Hematopoietic multipotent progenitor cell treated with erythropoietin and hydrocortisone succinate and interleukin-3 and kit ligand, for 8 days (in vitro differentiated cells): ENCODE results near the gene KLHL3.

Experiments used
- DNase-seq: peaks from one replicate; pipeline ENCODE4 v3.0.0-alpha.2; 2015

Gene KLHL3

DNA sequence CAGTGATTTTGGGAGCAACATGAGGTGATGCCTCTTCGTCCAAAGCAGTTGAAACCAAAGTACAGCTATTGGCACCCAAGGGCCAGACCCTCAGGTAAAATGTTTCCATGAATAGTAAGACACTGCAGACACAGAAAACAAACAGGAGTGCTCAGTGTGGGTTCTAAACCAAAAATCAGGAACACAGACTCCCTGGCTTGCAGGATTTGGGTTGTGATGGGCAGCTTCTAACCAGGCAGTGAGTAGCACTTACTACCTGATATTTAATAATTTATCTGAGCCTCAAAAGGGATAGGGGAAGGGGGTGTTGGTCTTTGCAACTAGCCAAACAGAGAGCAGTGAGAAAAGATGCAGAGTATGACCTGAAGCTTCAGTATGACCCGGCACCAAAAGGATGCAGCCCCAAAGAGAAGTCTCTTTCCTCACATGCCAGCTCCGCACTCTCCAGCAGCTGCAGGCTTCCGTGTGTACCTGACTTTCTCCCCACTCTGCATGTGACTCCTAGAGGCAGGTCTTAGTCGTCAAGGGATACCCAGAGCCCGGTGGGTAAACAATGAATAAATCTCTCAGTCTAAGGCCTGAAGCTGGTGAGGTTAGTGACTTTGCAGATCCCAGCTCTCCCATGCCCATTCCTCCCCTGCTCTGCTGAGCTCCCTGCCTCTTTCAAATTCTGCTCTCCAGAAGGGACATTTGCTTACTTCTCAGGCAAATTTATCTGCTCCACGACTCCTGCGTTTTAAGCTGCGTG lies 131.4 kb downstream of the KLHL3 start:
- DNase-seq = no peak

DNA sequence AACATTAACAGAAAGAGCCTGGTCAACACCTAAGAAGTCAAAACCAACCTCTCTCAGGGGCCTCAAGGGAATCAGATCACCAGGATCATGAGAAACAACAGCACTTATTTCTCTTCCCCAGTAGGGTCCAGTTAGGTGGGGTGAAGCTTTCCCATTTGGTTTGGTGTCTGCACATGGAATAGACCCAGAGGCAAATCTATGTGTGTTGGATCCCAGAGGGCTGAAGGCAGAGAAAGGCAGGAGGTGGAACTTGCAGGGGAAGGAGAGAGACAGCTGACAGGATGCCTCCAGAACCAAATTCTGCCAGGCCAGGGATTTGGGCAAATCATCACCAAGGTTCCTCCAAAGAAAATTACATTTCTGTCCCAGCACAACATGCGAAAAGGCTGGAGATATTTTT lies 132.0 kb downstream of the KLHL3 start:
- no peak for DNase-seq

DNA sequence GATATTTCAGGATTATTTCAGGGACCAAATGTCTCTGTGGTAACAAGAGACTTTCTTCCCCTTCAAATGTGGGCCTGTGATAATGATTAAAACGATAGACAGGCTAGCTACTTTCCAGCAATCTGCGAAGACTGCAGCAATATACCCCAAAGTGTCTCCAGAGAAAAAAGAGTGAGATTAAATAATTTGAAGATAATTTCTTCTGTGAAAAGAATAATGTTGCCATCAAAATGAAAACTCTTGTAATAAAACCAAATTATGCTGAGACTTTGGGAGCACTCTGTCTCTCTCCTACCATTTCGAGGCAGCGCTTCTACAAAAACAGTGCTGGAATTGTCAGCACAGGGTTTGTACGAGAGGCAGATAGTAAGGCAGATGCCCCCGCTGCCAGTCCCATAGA lies 132.5 kb downstream of the KLHL3 start:
- DNase-seq = no peak

DNA sequence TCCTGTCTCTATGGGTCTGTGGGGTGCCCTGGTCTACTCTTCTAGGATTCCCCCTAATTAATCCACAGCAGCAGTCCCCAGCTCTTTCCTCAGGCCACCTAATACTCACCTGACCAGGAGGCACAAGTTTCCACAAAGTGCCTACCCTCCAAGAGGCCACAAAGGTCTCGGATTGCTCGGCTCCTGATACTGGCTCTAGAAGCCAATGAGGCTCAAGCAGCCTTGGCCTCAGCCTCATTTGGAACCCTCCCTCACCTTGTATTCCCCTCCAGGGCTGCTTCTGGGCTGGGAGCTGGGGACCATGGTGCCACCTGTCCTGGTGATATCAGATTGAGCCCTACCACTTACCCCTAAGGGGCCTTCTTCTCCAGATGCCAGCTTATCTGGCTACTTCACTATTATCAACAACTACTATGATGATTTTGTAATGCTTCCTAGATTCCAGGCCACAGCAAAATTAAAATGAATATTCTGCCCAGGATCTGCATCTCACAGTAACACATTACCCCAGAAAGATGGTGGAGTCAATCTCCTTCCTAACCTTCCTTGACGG lies 133.1 kb downstream of the KLHL3 start:
- no peak for DNase-seq

DNA sequence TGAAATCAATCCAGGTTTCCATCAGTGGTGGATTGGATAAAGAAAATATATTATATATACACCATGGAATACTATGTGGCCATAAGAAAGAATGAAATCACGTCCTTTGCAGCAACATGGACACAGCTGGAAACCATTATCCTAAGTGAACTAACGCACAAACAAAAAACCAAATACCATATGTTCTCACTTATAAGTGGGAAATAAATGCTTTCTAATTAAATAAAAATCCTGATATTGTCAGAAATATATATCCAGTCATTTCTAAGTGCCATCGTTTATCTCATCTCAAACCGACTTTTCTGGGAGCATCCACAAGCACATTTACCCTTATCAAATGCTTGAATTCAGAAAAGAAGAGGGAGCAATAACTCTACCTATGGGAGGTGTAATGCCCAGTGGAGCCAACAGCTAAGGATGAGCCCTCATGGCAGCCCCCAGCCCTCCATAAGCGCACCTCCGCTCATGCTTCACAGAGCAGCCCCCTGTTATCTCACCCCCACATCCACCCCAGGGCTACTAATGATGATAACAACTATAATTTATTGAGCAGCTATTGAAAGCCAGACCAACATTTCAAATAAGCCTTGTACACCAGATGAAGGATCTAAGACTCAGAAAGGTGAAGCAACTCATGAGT lies 135.0 kb downstream of the KLHL3 start:
- no peak for DNase-seq

DNA sequence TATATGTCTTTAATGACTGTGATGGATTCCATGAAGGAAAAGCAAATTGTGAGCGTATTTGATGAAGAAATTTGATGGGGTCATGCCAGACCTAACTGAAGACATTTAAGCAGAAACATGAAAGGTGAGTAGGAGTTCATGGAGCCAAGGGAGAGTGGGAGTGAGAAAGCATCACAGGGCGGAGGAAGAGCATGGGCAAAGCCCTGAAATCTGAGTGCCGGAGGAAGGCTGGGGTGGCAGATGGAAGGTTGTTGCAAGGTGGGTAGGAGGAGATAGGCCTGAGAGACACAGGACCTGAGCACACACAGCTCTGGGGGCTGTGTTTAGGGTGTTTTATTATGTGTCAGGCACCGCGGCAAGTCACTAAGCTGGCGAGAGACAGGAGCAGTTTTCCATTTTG lies 136.4 kb downstream of the KLHL3 start:
- DNase-seq = no peak

DNA sequence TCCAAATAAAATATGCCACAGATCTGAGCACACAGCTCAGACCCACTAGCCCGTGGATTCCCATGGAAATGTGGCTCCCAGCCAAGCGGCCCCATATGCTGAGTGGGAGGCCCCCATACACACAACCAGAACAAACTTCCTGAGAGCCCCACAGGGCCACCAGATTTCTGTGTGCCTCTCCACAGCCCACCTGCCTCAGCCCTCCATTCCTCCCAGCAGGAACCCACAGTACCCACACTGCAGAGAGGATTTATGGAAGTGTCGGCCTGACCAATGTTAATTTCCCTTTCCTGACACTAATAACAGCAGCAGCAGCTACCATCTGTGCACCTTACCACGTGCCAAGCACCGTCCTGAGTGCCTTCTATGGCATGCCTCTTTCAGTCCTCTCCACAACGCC lies 137.5 kb downstream of the KLHL3 start:
- DNase-seq = no peak

DNA sequence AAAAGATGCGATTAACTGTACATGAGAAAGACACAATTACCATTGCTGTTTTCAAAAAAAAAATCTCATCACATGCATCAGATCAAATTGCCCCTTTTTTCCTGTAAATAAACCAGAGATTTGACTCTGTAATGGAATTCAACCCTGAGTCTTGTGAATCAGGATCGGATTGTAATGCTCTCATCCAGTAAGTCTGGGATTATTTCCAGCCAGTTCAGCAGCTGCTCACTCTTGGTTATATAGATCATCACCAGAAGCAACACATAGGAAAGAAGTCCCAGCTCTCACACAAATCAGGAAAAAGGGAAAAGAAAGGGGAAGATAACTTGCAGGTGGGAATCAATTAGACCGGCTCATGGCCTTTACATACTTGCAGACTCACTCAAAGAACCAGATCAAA lies 138.9 kb downstream of the KLHL3 start:
- DNase-seq = no peak

DNA sequence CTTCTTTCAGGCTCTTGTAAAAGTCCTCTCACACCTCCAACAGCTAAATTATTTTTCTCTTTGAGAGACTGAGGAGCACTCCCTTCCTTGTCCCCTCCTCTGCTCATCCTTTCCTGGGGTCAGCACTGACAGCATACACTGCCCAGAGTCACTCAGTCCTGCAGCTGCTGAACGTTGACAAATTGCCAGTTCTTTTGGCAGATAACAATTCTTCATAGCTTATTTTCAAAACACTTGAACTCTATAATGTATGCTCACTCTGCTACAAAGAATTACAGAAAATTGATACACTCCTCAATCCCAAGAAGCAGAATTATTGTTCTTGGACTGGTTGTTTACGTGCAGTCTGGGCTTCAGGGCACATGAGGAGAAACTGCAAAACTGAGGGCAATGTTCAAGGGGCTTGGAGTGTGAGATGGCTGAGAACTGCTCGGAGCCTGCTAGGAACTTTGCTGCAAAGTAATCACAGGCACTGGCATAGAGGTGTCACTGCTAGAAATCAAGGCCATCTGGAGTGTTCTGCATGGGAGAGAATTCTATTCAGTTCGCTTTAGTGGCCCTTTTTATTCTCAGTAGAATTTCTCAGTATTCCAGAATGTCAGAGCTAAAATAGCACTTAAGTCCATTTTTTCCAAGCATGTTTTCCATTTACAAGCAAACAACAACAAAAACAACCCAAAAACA lies 140.4 kb downstream of the KLHL3 start:
- no peak for DNase-seq

DNA sequence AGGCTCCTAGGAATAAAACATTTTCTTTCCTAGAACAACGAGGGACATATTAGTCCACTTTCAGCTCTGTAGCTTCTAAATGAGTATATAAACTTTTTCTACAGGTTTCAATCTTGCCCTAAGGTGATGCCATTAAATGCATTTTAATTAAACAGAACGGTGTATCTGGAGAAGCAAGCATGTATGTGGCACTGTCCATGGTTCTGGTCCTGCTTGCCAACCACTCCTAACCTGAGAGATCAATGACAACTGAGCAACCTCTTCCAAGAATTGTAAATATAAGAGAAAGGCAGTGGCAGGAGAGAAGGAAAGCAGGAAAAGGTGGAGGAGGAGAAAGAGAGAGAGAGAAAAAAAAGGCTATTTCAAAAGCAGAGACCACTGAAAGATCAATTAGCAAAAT lies 141.2 kb downstream of the KLHL3 start:
- DNase-seq = no peak

DNA sequence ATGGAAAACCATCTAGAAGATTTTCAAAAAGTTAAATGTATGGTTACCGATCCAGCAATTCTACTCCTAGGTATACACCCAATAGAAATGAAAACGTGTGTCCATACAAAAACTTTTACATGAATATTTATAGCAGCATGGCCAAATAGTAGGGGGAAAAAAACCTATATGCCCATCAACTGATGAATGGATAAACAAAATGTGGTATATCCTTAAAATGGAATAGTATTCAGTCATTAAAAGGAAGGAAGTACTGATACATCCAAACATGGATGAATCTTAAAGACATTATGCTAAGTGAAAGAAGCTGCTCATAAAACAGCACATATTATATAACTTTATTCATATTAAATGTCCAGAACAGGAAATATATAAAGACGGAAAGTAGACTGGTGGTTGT lies 143.6 kb downstream of the KLHL3 start:
- no peak for DNase-seq

DNA sequence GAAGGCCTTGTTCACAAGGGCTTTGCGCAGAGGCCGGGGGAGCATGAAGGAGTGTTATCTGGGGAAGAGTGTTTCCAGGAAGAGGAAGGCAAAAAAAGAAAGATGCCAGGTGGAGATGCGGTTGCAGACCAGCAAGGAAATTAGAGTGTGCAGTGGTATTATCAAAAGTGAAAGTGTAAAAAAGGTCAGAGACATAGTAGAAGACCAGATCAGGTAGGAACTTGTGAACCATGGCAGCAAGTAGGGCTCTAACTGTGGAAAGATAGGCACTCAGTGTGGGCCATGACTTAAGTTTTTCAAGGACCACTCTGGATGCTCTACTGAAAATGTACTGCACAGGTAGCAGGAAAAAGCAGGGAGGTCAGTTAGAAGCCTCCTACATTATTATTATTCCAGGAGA lies 146.7 kb downstream of the KLHL3 start:
- DNase-seq = no peak

DNA sequence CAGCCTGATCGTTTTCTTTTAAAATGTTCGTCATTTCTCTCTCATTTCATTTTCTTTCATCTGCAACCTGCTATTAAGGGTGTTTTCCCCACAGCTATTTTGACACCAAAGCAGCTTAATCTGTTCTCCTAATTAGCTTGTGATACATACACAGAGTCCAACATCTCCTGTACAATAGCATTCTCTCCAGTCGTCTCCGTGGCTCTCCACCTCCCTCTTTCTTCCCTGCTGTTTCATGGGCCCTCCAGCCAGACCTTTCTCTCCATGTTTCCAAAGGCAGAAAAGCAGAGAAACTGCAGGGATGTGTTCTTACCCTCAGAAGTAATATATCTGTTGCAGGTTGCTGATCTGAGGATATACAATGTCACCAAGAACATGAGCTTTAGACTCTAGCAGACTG lies 148.0 kb downstream of the KLHL3 start:
- no peak for DNase-seq

DNA sequence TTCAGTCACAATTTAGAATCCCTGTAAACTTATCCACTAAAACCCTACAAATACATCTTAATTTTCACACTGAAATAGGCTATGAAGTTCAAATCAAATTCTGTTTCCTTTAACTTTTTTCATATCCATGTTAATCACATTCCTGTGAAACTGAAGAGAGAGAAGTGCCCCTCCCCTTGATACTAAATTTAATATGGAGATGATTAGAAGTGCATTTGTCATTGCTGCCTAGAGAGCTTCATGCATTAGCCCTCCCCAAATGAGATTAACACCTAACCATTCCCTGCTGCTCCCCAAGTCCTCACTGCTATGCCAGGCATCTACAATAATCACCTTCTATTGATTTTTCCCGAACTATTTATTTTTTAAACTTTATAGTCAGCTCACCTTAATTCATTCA lies 151.6 kb downstream of the KLHL3 start:
- DNase-seq = no peak

DNA sequence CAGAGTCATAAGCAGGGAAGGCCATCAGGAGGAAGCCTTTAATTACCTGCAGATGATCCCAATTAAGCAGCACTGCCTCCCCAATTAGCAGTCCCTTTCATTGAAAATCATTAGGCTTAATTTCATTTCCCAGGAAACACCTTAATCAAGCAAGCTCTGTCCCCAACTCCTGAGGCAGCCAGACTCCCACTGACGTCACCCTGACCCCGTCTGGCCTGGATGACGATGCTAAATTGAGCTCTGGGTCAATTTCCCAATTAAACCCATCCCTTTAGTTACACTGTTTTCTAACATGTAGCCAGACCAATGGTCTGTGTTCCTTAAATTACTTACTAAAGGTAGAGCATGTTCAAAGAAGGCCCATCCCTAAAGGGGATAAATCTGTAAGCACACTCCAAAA lies 152.8 kb downstream of the KLHL3 start:
- no peak for DNase-seq

DNA sequence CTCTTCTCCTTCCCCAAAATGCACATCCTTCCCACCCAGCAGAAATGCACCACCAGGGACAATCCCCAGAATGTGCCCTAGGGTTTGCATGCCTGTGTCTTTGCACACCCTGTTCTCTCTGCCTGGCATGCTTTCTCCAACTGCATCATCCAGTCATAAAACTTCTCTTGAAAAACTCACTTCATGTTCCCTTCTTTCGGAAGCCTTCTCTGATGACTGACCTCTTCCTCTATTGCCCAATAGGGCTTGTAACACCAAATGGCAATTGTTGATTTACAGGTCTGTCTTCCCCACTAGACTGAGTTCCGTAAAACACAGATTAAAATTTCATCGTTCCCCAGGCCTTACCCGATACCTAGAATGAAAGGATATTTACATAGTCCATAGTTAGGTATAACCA lies 153.7 kb downstream of the KLHL3 start:
- DNase-seq = no peak

DNA sequence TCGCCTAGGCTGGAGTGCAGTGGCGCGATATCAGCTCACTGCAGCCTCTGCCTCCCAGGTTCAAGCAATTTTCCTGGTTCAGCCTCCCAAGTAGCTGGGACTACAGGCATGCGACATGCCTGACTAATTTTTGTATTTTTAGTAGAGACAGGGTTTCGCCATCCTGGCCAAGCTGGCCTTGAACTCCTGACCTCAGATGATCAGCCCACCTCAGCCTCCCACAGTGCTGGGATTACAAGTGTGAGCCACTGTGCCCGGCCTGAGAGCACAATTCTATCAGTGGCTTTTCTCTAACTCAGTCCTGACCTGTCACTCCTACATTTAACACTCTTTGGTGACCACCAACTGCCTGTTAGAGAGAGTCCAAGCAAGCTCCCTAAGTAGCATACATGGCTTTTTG lies 154.1 kb downstream of the KLHL3 start:
- DNase-seq = no peak

DNA sequence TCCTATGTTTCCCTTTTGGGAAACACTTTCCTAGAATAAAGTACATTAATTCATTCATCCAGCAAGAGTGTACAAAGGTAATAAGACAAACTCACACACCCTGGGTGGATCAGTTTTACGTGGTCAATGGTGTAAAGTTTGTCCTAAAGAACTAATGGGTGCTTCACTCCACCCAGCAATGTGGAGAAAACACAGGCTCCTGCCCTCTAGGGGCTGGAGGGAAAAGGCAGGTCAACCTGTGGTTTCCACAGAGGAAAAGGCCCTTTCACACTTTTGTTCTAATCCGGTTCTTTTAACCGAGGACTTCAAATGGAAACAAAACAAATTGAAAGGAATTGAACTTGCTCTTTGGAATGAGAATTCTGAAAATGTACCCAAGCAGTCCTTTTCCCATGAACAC lies 155.9 kb downstream of the KLHL3 start:
- no peak for DNase-seq

DNA sequence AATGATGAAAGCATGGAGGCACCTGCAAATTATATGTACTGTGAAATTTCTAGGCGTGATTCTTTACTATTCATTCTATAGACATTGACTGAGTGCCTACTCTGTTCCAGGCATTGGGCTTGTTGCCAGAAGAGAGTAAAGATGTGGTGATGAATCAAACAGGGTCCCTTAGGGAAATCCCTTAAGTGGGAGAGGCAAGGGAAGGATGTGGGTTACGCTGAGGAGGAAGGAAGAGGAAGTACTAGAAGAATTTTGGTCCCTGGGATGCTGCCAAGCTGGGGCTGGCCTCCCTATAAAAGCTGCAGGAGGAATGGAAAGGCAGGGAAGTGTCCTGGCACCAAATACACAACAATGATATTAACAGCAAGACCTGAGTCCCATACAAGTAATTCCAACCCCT lies 160.0 kb downstream of the KLHL3 start:
- DNase-seq = no peak

DNA sequence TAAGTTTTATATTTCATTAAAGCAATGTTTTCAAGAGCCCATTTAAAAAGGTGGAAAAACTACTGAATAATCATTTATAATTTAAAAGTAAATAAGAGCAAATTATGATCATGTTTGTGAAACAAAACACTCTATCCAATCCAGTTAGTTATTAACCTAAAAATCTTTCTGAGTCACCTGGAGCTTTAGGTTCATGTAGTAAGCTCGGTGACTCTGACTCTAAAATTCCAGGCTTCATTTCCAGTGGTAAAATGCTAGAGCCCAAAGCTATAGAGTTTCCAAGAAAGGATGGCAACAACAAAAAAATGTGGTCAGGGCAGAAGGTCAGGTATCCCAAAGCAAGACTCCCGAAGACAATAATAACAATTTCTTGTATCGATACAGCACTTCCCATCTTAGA lies 160.7 kb downstream of the KLHL3 start:
- no peak for DNase-seq

DNA sequence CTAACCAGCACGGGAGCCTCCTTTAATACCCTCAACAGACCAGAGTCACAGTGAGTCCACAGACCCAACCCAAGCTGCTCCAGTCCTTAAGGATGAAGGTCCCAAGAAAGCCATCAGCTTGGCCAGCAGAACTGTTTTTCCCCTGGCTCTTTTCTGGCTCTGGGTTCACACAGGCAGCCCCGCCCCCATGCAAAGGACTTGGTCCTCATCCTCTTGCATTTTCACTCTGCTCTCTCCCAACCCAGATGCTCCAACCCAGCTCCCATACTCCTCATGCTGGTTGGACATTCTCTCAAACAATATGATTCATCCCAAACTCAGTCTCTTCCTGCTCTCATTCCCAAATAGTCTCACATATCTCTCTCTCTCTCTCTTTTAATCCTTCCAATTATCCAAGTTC lies 162.5 kb downstream of the KLHL3 start:
- no peak for DNase-seq

DNA sequence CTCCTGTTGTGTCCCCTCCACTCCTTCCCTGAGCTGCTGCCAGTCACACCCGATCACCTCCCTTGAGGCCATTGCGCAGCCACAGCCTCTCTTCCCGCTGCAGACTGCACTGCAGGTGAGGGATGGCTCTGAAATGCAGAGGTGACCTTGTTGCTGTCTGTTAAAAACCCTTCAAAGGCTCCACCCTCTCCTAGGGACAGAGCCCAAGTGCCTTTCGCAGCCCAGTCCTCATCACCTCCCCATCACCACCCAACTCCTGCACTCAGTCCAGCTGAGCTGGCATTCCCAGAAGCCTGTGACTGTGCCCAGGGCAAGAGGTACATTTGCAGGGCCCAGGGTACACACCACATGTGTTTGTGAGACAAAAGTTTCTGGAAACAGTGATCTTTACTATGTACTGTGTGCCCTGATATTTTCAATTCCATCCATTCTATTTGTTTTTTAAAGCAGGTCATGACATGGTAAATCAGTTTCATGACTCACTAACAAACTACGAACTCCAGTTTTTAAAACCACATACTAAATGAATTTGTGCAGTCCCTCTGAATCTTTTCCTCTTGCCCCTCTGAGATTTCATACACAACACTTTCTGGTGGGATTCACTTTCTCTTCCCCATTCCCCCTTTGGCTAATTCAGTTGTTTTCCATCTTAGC lies 163.7 kb downstream of the KLHL3 start:
- no peak for DNase-seq

DNA sequence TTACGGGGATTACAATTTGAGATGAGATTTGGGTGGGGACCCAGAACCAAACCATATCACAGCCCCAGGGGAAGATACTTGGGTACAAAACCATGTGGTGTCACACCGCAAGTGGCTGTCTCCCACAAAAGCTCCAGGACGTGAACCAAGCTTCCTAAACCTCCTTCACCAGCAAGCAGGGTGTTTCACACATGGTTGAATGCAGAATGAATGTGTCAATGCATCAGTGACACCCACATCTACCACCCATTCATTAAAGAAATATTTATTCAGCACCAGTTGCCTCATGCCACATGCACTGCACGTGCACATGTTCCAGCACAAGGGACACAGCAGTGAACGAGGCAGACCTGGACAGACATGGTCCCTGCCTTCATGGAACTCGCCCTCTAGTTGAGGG lies 165.8 kb downstream of the KLHL3 start:
- no peak for DNase-seq
